Common myeloid progenitor, CD34-positive (primary cell): ENCODE data around the gene DOCK4.
A peak's percentile ranks its signal among the peaks of the same experiment; 100 is the strongest.

Experiments
- CTCF ChIA-PET: fragments of 350-600 bp; sonication (Branson Sonifier 250); formaldehyde crosslinking; loops from one replicate; lab custom pipeline; 2021; ENCODE audit warnings: antibody characterized with exemption; lab: Charles Lee
- POLR2A ChIA-PET: fragments of 350-600 bp; sonication (Branson Sonifier 250); formaldehyde crosslinking; loops from one replicate; lab custom pipeline; 2021; ENCODE audit warnings: antibody characterized with exemption; lab: Charles Lee
- DNase-seq, 3 donors: peaks; one replicate each; pipeline versions ENCODE4 v3.0.0 to v3.0.0-alpha.2; 2013
- H3K27ac ChIP-seq, 2 experiments: 1 replicate in 1 of 2; 2 replicates in 1 of 2; pipeline ENCODE4 v1.7.0; 2013; ENCODE audit warnings: inconsistent platforms in 2 of 2, low read length in 2 of 2, mild to moderate bottlenecking in 2 of 2, low read depth in 1 of 2, moderate library complexity in 1 of 2; ENCODE audit not compliant: severe bottlenecking in 2 of 2, insufficient read depth in 1 of 2, poor library complexity in 1 of 2
- H3K27me3 ChIP-seq, 5 experiments: replicated peaks in 2 of 5; 1 replicate in 3 of 5; 2 replicates in 2 of 5; pipeline versions ENCODE4 v1.6.1 to v1.7.0; 2013; ENCODE audit warnings: low read length in 4 of 5, mild to moderate bottlenecking in 2 of 5, moderate library complexity in 2 of 5, inconsistent platforms in 1 of 5; ENCODE audit not compliant: insufficient read depth in 5 of 5, control insufficient read depth in 4 of 5
- H3K36me3 ChIP-seq, 4 experiments: 1 replicate in 2 of 4; 2 replicates in 2 of 4; pipeline versions ENCODE4 v1.6.1 to v1.7.0; 2013; ENCODE audit warnings: low read length in 3 of 4, control low read depth in 1 of 4, mild to moderate bottlenecking in 1 of 4; ENCODE audit not compliant: control insufficient read depth in 4 of 4, insufficient read depth in 4 of 4
- H3K4me1 ChIP-seq, 4 experiments: 1 replicate in 3 of 4; 2 replicates in 1 of 4; pipeline versions ENCODE4 v1.6.1 to v1.7.1; 2013; ENCODE audit warnings: low read length in 3 of 4, mild to moderate bottlenecking in 3 of 4, control low read depth in 1 of 4, inconsistent platforms in 1 of 4, moderate library complexity in 1 of 4; ENCODE audit not compliant: control insufficient read depth in 4 of 4, insufficient read depth in 4 of 4; ENCODE audit errors: control extremely low read depth in 1 of 4
- H3K4me3 ChIP-seq, 7 experiments: 1 replicate in 4 of 7; 2 replicates in 3 of 7; pipeline versions ENCODE4 v1.5.1 to v1.7.0; 2013; ENCODE audit warnings: mild to moderate bottlenecking in 7 of 7, low read length in 6 of 7, moderate library complexity in 6 of 7, inconsistent platforms in 2 of 7, low read depth in 2 of 7, control low read depth in 1 of 7; ENCODE audit not compliant: insufficient read depth in 4 of 7, control insufficient read depth in 1 of 7; ENCODE audit errors: extremely low read depth in 1 of 7
- H3K9me3 ChIP-seq, 5 experiments: 1 replicate in 4 of 5; 2 replicates in 1 of 5; pipeline versions ENCODE4 v1.6.1 to v1.7.1; 2013; ENCODE audit warnings: low read length in 4 of 5, mild to moderate bottlenecking in 2 of 5, inconsistent platforms in 1 of 5, low read depth in 1 of 5, moderate library complexity in 1 of 5; ENCODE audit not compliant: control insufficient read depth in 4 of 5, insufficient read depth in 2 of 5; ENCODE audit errors: control extremely low read depth in 1 of 5
- WGBS: methylation state at CpG from one replicate; pipeline ENCODE4 v1.1.5; 2013; ENCODE audit not compliant: insufficient coverage; 5-methylcytosine and 5-hydroxymethylcytosine counted together

Gene DOCK4

GRCh38 chr7:111803015-111803758 lies 403.0 kb downstream of the DOCK4 start:
- Histone ChIP-seq H3K27me3 (no peaks in the 10 kb centered on the region), H3K4me1 (no peaks in the 10 kb centered on the region), H3K36me3 (no peaks in the 10 kb centered on the region), H3K27ac (no peak overlapping the region), H3K4me3 (no peak overlapping the region), H3K9me3 (peaks cover 3 to 28% (median 7%) of the 10 kb centered on the region in 5 experiments)
- CTCF ChIA-PET, result no interaction called here
- POLR2A ChIA-PET, result no interaction called here
- DNase-seq, result no peak
- WGBS, result no CpG with 5 or more reads among the region's 3 CpGs

- no peak overlapping the region for H3K27ac ChIP-seq
- CTCF ChIA-PET, result no interaction called here
- H3K9me3 ChIP-seq, result peaks cover 6 to 37% (median 11%) of the 10 kb centered on the region in 5 experiments
- no peaks in the 10 kb centered on the region for H3K27me3 ChIP-seq
- WGBS, result 100% methylated on average over 1 of the region's 3 CpGs
- no peaks in the 10 kb centered on the region for H3K4me1 ChIP-seq
- POLR2A ChIA-PET, result no interaction called here
- no peaks in the 10 kb centered on the region for H3K36me3 ChIP-seq
- no peak for DNase-seq
- H3K4me3 ChIP-seq, result no peak overlapping the region
Observed at GRCh38 chr7:111802194-111802772, 403.9 kb downstream of the DOCK4 start.

GRCh38 chr7:111801277-111801676 lies 404.9 kb downstream of the DOCK4 start:
- CTCF ChIA-PET, result no interaction called here
- no peak for DNase-seq
- H3K27me3 ChIP-seq, result no peaks in the 10 kb centered on the region
- peaks cover 11 to 47% (median 16%) of the 10 kb centered on the region in 5 experiments for H3K9me3 ChIP-seq
- no peak overlapping the region for H3K4me3 ChIP-seq
- WGBS, result 98% methylated on average over 4 of the region's 4 CpGs
- POLR2A ChIA-PET, result interaction anchor here (0.6 kb wide), 1 partner anchor 34 kb away, joined by 3 read pairs; no protein-coding TSS in a partner anchor
- H3K36me3 ChIP-seq, result no peaks in the 10 kb centered on the region
- H3K4me1 ChIP-seq, result no peaks in the 10 kb centered on the region
- no peak overlapping the region for H3K27ac ChIP-seq

GRCh38 chr7:111796671-111797070 lies 409.5 kb downstream of the DOCK4 start:
- peak; percentile 25 to 58 (median 53) for DNase-seq
- Histone ChIP-seq H3K27ac (no peak overlapping the region), H3K36me3 (no peaks in the 10 kb centered on the region), H3K9me3 (peaks cover 13 to 73% (median 24%) of the 10 kb centered on the region in 5 experiments), H3K27me3 (no peaks in the 10 kb centered on the region), H3K4me1 (no peaks in the 10 kb centered on the region), H3K4me3 (no peak overlapping the region)
- POLR2A ChIA-PET, result no interaction called here
- WGBS, result 73% methylated on average over 4 of the region's 7 CpGs
- CTCF ChIA-PET, result interaction anchor here (2.6 kb wide), 1 partner anchor 58 kb away, joined by 6 read pairs; no protein-coding TSS in a partner anchor

GRCh38 chr7:111789870-111790269 lies 416.3 kb downstream of the DOCK4 start:
- H3K4me3 ChIP-seq, result no peak overlapping the region
- no peaks in the 10 kb centered on the region for H3K27me3 ChIP-seq
- no peaks in the 10 kb centered on the region for H3K4me1 ChIP-seq
- H3K9me3 ChIP-seq, result peaks cover 0 to 20% (median 4%) of the 10 kb centered on the region in 5 experiments
- no peaks in the 10 kb centered on the region for H3K36me3 ChIP-seq
- ChIA-PET POLR2A (no interaction called here), CTCF (no interaction called here)
- no peak for DNase-seq
- no peak overlapping the region for H3K27ac ChIP-seq

GRCh38 chr7:111789048-111789320 lies 417.2 kb downstream of the DOCK4 start:
- no peak overlapping the region for H3K27ac ChIP-seq
- ChIA-PET CTCF (no interaction called here), POLR2A (no interaction called here)
- H3K4me1 ChIP-seq, result no peaks in the 10 kb centered on the region
- no peaks in the 10 kb centered on the region for H3K36me3 ChIP-seq
- H3K27me3 ChIP-seq, result no peaks in the 10 kb centered on the region
- WGBS, result no CpG with 5 or more reads among the region's 1 CpG
- DNase-seq, result no peak
- H3K4me3 ChIP-seq, result no peak overlapping the region
- peaks cover 0 to 12% (median 2%) of the 10 kb centered on the region in 5 experiments for H3K9me3 ChIP-seq

GRCh38 chr7:111788286-111789047 lies 417.7 kb downstream of the DOCK4 start:
- Histone ChIP-seq H3K27me3 (no peaks in the 10 kb centered on the region), H3K27ac (no peak overlapping the region), H3K4me3 (no peak overlapping the region), H3K4me1 (no peaks in the 10 kb centered on the region), H3K9me3 (peaks cover 0 to 8% (median 0%) of the 10 kb centered on the region in 5 experiments), H3K36me3 (no peaks in the 10 kb centered on the region)
- CTCF ChIA-PET, result no interaction called here
- DNase-seq, result no peak
- WGBS, result 95% methylated on average over 7 of the region's 9 CpGs
- POLR2A ChIA-PET, result no interaction called here
